Upper lobe of right lung (tissue), 1 donor: ENCODE data around the gene PCCA. TPM values are rescaled to one million over a fixed set of nuclear protein-coding genes. Genes with fewer than 3 reads are reported as not detected.
A peak's percentile ranks its signal among the peaks of the same experiment; 100 is the strongest.

Experiments
- ATAC-seq: fragments of 200-7000 bp; cut with Tn5 transposase; one replicate; pipeline ENCODE4 v1.9.1; 2020; ENCODE audit warnings: mild to moderate bottlenecking, moderate library complexity
- DNase-seq: peaks from one replicate; pipeline ENCODE4 v3.0.0-alpha.2; 2020
- H3K27ac ChIP-seq: fragments of 200-600 bp; one replicate; pipeline ENCODE4 v1.8.0; 2022
- H3K27me3 ChIP-seq: fragments of 200-600 bp; one replicate; pipeline ENCODE4 v1.8.0; 2022; ENCODE audit warnings: mild to moderate bottlenecking
- H3K36me3 ChIP-seq: fragments of 200-600 bp; one replicate; pipeline ENCODE4 v1.8.0; 2022
- H3K4me1 ChIP-seq: fragments of 200-600 bp; one replicate; pipeline ENCODE4 v1.8.0; 2022
- H3K4me3 ChIP-seq: fragments of 200-600 bp; one replicate; pipeline ENCODE4 v1.8.0; 2022; ENCODE audit warnings: mild to moderate bottlenecking
- H3K9me3 ChIP-seq: fragments of 200-600 bp; one replicate; pipeline ENCODE4 v1.8.0; 2022
- intact Hi-C: fragments of 100-400 bp; cut with DNase I; formaldehyde crosslinking; loops from one replicate; pipeline ENCODE4 v1.11.0; 2022
- total RNA-seq: library from RNA; stranded (reverse); fragmentation: NEBNext Ultra II Directional; extraction: Animal tissue kit (Norgen Biotek cat#: 25700); gene quantifications from one replicate; pipeline ENCODE4 v1.2.1, GENCODE V29; 2021
- TF ChIP-seq, protein P1 (sequence below): fragments of 200-600 bp; IDR thresholded peaks from one replicate; pipeline ENCODE4 v1.8.0; 2022; ENCODE audit warnings: antibody characterized with exemption
- donor health status: DM: no; HTN: yes; CAD: no; lungs with severe emphysema.

The PCCA gene
- total RNA-seq, 1 donor from 2014 or later, result 34.7 TPM

DNA sequence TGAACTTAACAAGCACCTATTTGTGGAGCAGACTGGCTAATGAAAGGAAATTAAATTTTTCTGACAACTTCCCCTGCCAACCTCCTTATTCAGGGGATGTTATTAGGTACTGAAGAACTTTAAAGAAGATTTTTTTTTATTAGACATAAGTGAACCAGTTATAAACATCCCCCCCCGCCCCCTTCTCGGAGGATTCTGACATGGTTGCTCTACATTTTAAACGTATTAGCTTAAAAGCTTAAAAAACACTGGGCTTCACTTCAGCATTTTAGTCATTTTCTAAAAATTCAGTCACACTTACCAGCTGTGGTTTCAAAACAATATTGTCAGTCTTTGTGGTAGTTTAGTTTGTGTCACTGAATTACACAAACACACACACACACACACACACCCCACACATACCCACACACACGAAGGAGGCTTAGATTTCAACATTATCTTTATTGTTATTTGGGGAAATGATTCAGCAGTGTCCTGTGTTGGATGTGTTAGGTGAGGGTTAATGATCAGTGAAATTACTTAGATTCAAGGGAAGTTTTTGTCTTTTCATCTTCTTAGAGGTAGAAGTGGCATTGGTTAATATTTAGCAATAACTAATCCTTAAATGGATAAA lies 145.7 kb downstream of the PCCA start:
- ATAC-seq (no peak), DNase-seq (no peak)
- TF ChIP-seq, protein P1, sequence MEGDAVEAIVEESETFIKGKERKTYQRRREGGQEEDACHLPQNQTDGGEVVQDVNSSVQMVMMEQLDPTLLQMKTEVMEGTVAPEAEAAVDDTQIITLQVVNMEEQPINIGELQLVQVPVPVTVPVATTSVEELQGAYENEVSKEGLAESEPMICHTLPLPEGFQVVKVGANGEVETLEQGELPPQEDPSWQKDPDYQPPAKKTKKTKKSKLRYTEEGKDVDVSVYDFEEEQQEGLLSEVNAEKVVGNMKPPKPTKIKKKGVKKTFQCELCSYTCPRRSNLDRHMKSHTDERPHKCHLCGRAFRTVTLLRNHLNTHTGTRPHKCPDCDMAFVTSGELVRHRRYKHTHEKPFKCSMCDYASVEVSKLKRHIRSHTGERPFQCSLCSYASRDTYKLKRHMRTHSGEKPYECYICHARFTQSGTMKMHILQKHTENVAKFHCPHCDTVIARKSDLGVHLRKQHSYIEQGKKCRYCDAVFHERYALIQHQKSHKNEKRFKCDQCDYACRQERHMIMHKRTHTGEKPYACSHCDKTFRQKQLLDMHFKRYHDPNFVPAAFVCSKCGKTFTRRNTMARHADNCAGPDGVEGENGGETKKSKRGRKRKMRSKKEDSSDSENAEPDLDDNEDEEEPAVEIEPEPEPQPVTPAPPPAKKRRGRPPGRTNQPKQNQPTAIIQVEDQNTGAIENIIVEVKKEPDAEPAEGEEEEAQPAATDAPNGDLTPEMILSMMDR, result no peak
- no peaks in the 10 kb centered on the region for H3K36me3 ChIP-seq
- H3K9me3 ChIP-seq, result no peaks in the 10 kb centered on the region
- peaks cover 11% of the 10 kb centered on the region for H3K4me1 ChIP-seq
- intact Hi-C loops, result no loop called here
- no peak overlapping the region for H3K4me3 ChIP-seq
- H3K27ac ChIP-seq, result no peak overlapping the region
- no peaks in the 10 kb centered on the region for H3K27me3 ChIP-seq

DNA sequence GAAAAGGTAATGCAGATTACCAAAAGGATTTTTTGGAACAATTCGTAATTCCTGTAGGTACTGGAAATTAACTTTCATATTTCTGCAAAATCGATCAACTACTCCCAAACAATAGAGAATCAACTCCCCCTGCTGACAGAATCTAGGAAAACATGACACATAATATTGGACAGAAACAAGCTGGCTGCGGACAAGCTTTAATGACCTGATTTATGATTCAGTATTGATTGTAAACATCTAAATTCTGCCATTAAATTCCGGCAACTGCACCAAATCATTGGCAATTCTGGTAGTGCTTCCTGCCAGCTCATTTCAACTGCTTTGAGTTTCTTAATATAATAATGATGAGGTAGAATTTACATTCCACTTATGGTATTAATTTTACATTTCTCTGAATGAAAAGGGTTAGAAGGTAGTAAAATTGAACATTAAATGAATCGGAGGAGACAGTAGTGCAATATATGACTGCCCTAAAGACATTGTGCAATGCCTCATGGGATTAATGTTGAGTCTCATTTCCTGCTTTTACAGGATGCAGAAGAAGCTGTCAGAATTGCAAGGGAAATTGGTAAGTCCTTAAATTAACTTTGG lies 146.5 kb downstream of the PCCA start:
- DNase-seq, result no peak
- intact Hi-C loops, result no loop called here
- no peak overlapping the region for H3K4me3 ChIP-seq

DNA sequence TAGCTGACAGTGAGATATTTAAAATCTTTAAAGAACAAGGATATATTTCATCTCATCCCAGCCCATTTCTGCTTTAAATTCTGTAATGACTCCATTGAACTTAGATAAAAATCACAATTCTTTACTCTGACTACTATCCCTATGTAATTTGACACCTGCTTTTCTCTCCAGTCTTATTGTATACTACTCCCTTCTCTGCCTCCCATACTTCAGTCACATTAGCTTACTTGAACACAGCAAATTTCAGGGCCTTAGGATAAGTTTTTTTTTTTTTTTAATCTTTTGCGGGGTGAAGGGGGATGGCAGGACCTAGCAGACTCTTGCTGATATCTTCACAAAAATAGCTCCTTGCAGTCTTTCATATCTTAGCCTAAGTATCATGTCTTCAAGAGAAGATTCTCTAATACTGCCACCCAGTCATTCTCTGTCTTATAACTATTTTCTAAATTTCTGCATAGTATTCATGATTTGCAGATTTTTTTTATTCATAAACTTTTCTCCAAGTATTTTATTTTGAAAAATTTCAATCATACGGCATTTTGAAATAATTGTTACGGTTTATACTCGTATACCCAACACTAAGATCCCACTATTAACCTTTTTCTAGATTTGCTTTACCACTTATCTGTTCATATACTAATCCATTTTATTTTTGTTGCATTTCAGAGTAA lies 151.4 kb downstream of the PCCA start:
- no peak for ATAC-seq

More for the DNA sequence above, 146.5 kb downstream of the PCCA start:
- ATAC-seq, result peak; percentile 41
- Histone ChIP-seq H3K27me3 (no peaks in the 10 kb centered on the region), H3K9me3 (no peaks in the 10 kb centered on the region), H3K27ac (no peak overlapping the region), H3K36me3 (no peaks in the 10 kb centered on the region), H3K4me1 (peaks cover 4% of the 10 kb centered on the region)
- TF ChIP-seq, protein P1, result peak; percentile 62

DNA sequence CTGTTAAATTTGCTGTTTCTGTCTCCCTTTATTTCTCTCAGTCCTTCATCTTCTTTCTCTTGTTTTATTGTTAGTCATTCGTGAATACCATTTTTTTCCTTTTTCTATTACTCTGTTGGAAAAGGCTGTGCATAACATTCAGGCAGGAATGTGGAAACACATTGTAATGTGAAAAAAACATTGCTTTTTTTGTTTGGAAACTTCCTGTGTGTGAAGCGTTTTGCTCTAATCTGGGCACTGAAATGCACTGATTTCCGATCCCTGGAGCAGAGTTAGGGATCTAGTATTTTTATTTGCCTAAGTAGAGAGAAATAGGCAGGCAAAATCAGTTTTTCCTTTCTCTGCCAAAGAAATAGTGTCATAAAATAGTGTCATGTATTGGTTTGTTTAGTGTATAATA lies 155.5 kb downstream of the PCCA start:
- no peak for DNase-seq

More for the DNA sequence above, 151.4 kb downstream of the PCCA start:
- no peaks in the 10 kb centered on the region for H3K9me3 ChIP-seq
- no peaks in the 10 kb centered on the region for H3K4me1 ChIP-seq
- intact Hi-C loops, result no loop called here
- H3K36me3 ChIP-seq, result no peaks in the 10 kb centered on the region
- no peak for DNase-seq
- no peak overlapping the region for H3K27ac ChIP-seq
- no peaks in the 10 kb centered on the region for H3K27me3 ChIP-seq
- TF ChIP-seq, protein P1, result no peak
- no peak overlapping the region for H3K4me3 ChIP-seq

DNA sequence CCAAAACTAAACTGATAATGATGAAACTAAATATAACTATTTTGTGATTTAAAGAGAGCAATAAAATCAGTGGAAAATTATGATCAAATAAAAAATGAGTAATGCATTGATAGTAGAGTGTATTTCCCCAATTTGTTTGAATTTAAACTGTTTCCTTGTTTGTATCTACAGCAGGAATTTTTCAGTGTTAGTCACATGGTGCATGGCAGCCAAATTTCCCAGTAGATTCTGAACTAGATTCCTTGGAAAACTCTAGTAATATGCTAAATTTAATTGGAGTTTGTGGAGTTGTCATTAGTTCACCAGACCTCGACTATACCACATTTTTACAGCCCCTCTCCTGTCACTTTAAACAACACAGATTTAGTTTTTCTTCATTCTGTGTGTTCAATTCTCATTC lies 156.2 kb downstream of the PCCA start:
- no peaks in the 10 kb centered on the region for H3K27me3 ChIP-seq
- ATAC-seq, result no peak
- H3K36me3 ChIP-seq, result no peaks in the 10 kb centered on the region
- intact Hi-C loops, result no loop called here
- no peaks in the 10 kb centered on the region for H3K9me3 ChIP-seq
- H3K27ac ChIP-seq, result no peak overlapping the region
- TF ChIP-seq, protein P1, result no peak
- H3K4me1 ChIP-seq, result no peaks in the 10 kb centered on the region
- H3K4me3 ChIP-seq, result no peak overlapping the region
- no peak for DNase-seq

More for the DNA sequence above, 155.5 kb downstream of the PCCA start:
- H3K4me1 ChIP-seq, result no peaks in the 10 kb centered on the region
- TF ChIP-seq, protein P1, result no peak
- ATAC-seq, result no peak
- H3K27ac ChIP-seq, result no peak overlapping the region
- H3K36me3 ChIP-seq, result no peaks in the 10 kb centered on the region
- H3K27me3 ChIP-seq, result no peaks in the 10 kb centered on the region
- intact Hi-C loops, result no loop called here
- H3K4me3 ChIP-seq, result no peak overlapping the region
- no peaks in the 10 kb centered on the region for H3K9me3 ChIP-seq
